Measurements from ENCODE around the gene NKAIN1. TPM values are rescaled to one million over a fixed set of nuclear protein-coding genes. Genes with fewer than 3 reads are reported as not detected.
A peak's percentile ranks its signal among the peaks of the same experiment; 100 is the strongest.

NKAIN1 gene
- total and polyA plus RNA-seq, 4 experiments from 2014 or later, result not detected

GRCh38 chr1:31224068-31224467 lies 15.6 kb downstream of the NKAIN1 start:
- POLR2A ChIA-PET (ENCODE audit: partially characterized antibody), result no interaction called here
- no peak overlapping the region for H3K4me3 Mint-ChIP-seq
- H3K4me1 Mint-ChIP-seq, result no peaks in the 10 kb centered on the region
- Histone ChIP-seq H3K27ac (ENCODE audit: low read depth, low read length) (no peak overlapping the region), H3K27me3 (ENCODE audit: insufficient read depth, low read length) (no peaks in the 10 kb centered on the region), H3K4me1 (ENCODE audit: insufficient read depth, low read length) (no peaks in the 10 kb centered on the region), H3K9me3 (ENCODE audit: control insufficient read depth in 1 of 2, low read length in 2 of 2) (no peaks in the 10 kb centered on the region), H3K4me3 (ENCODE audit: low read length in 2 of 2) (no peak overlapping the region), H3K36me3 (ENCODE audit: insufficient read depth, low read length) (no peaks in the 10 kb centered on the region)
- H3K36me3 Mint-ChIP-seq, result no peaks in the 10 kb centered on the region
- intact Hi-C loops (cut with micrococcal nuclease), result no loop called here
- CTCF ChIA-PET (ENCODE audit: partially characterized antibody), result interaction anchor here (0.6 to 1.2 kb wide), 2 partner anchors 43 to 60 kb away, joined by 3 read pairs; no protein-coding TSS in a partner anchor
- DNase-seq, result no peak
- peaks cover 0 to 2% (median 0%) of the 10 kb centered on the region in 8 donors for H3K9me3 Mint-ChIP-seq
- H3K27me3 Mint-ChIP-seq, result peaks cover 7 to 8% of the 10 kb centered on the region in 2 donors
- H3K27ac Mint-ChIP-seq, result no peak overlapping the region

GRCh38 chr1:31222176-31222575 lies 17.5 kb downstream of the NKAIN1 start:
- H3K27me3 ChIP-seq (ENCODE audit: insufficient read depth, low read length), result no peaks in the 10 kb centered on the region
- intact Hi-C loops (cut with micrococcal nuclease), result no loop called here
- no peaks in the 10 kb centered on the region for H3K36me3 ChIP-seq (ENCODE audit: insufficient read depth, low read length)
- ChIA-PET POLR2A (ENCODE audit: partially characterized antibody) (no interaction called here), CTCF (ENCODE audit: partially characterized antibody) (no interaction called here)
- H3K27ac ChIP-seq (ENCODE audit: low read depth, low read length), result no peak overlapping the region
- H3K4me3 Mint-ChIP-seq, result no peak overlapping the region
- no peak overlapping the region for H3K4me3 ChIP-seq (ENCODE audit: low read length in 2 of 2)
- peaks cover 6 to 7% of the 10 kb centered on the region in 2 donors for H3K27me3 Mint-ChIP-seq
- no peaks in the 10 kb centered on the region for H3K9me3 ChIP-seq (ENCODE audit: control insufficient read depth in 1 of 2, low read length in 2 of 2)
- no peak overlapping the region for H3K27ac Mint-ChIP-seq
- H3K4me1 Mint-ChIP-seq, result no peaks in the 10 kb centered on the region
- H3K4me1 ChIP-seq (ENCODE audit: insufficient read depth, low read length), result no peaks in the 10 kb centered on the region
- H3K9me3 Mint-ChIP-seq, result peaks cover 0 to 2% (median 0%) of the 10 kb centered on the region in 8 donors
- no peak for DNase-seq
- no peaks in the 10 kb centered on the region for H3K36me3 Mint-ChIP-seq

DNA sequence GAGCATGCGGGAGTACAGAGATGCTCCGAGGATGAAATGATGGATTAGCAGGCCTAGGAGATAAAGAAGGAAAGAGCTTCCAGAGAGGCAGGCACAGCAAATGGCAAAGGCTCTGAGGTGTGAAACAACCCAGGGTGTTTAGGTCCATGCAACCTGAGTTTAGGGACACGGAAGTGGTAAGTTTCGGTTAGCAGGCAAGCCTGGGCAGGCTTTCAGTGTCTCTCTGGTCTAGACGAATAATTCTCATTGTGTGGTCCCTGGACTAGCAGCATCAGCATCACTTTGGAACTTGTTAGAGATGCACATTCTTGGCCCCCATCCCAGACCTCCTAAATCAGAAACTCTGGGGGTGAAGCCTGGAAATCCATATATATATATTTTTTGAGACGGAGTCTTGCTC lies 18.6 kb downstream of the NKAIN1 start:
- H3K27ac Mint-ChIP-seq, result no peak overlapping the region
- no peak overlapping the region for H3K27ac ChIP-seq (ENCODE audit: low read depth, low read length)
- H3K36me3 Mint-ChIP-seq, result no peaks in the 10 kb centered on the region
- H3K4me3 ChIP-seq (ENCODE audit: low read length in 2 of 2), result no peak overlapping the region
- H3K4me1 ChIP-seq (ENCODE audit: insufficient read depth, low read length), result no peaks in the 10 kb centered on the region
- no peak overlapping the region for H3K4me3 Mint-ChIP-seq
- no peaks in the 10 kb centered on the region for H3K9me3 ChIP-seq (ENCODE audit: control insufficient read depth in 1 of 2, low read length in 2 of 2)
- peaks cover 6 to 7% of the 10 kb centered on the region in 2 donors for H3K27me3 Mint-ChIP-seq
- peaks cover 0 to 2% (median 0%) of the 10 kb centered on the region in 8 donors for H3K9me3 Mint-ChIP-seq
- H3K36me3 ChIP-seq (ENCODE audit: insufficient read depth, low read length), result no peaks in the 10 kb centered on the region
- no peaks in the 10 kb centered on the region for H3K27me3 ChIP-seq (ENCODE audit: insufficient read depth, low read length)
- ChIA-PET POLR2A (ENCODE audit: partially characterized antibody) (no interaction called here), CTCF (ENCODE audit: partially characterized antibody) (no interaction called here)
- intact Hi-C loops (cut with micrococcal nuclease), result no loop called here
- DNase-seq, result no peak
- H3K4me1 Mint-ChIP-seq, result no peaks in the 10 kb centered on the region

DNA sequence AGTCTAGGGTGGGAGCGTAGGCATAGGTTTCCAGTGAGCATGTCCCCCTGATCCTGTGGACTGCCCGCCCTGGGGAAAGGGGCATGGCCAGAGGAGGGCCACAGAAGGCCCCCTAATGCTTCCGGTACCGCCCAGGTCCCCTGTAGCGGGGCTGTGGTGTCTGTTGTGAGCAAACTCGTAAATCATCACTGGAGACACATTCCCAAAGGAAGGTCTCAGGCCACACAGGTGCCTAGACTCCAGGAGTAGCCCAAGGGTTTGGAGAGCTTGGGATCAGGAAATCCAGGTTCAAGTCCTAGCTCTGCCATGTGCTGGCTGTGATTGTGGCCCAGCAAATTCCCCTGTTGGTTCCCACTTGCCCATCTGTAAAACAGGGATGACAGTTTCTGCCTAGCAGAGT lies 20.2 kb downstream of the NKAIN1 start:
- Histone ChIP-seq H3K36me3 (ENCODE audit: insufficient read depth, low read length) (no peaks in the 10 kb centered on the region), H3K4me3 (ENCODE audit: low read length in 2 of 2) (no peak overlapping the region), H3K4me1 (ENCODE audit: insufficient read depth, low read length) (no peaks in the 10 kb centered on the region), H3K9me3 (ENCODE audit: control insufficient read depth in 1 of 2, low read length in 2 of 2) (no peaks in the 10 kb centered on the region), H3K27ac (ENCODE audit: low read depth, low read length) (no peak overlapping the region), H3K27me3 (ENCODE audit: insufficient read depth, low read length) (no peaks in the 10 kb centered on the region)
- H3K4me3 Mint-ChIP-seq, result no peak overlapping the region
- no peaks in the 10 kb centered on the region for H3K4me1 Mint-ChIP-seq
- H3K27me3 Mint-ChIP-seq, result peaks cover 6 to 8% of the 10 kb centered on the region in 2 donors
- POLR2A ChIA-PET (ENCODE audit: partially characterized antibody), result no interaction called here
- no peak for DNase-seq
- CTCF ChIA-PET (ENCODE audit: partially characterized antibody), result no interaction called here
- peaks cover 0 to 2% (median 0%) of the 10 kb centered on the region in 8 donors for H3K9me3 Mint-ChIP-seq
- H3K36me3 Mint-ChIP-seq, result no peaks in the 10 kb centered on the region
- no peak overlapping the region for H3K27ac Mint-ChIP-seq
- intact Hi-C loops (cut with micrococcal nuclease), result no loop called here

GRCh38 chr1:31218705-31219104 lies 21.0 kb downstream of the NKAIN1 start:
- Histone ChIP-seq H3K27me3 (ENCODE audit: insufficient read depth, low read length) (no peaks in the 10 kb centered on the region), H3K4me1 (ENCODE audit: insufficient read depth, low read length) (no peaks in the 10 kb centered on the region), H3K4me3 (ENCODE audit: low read length in 2 of 2) (no peak overlapping the region), H3K9me3 (ENCODE audit: control insufficient read depth in 1 of 2, low read length in 2 of 2) (no peaks in the 10 kb centered on the region), H3K27ac (ENCODE audit: low read depth, low read length) (no peak overlapping the region), H3K36me3 (ENCODE audit: insufficient read depth, low read length) (no peaks in the 10 kb centered on the region)
- Mint-ChIP-seq H3K27ac (no peak overlapping the region), H3K9me3 (peaks cover 0 to 2% (median 0%) of the 10 kb centered on the region in 8 donors), H3K4me1 (no peaks in the 10 kb centered on the region), H3K4me3 (no peak overlapping the region), H3K27me3 (peaks cover 5 to 9% of the 10 kb centered on the region in 2 donors), H3K36me3 (no peaks in the 10 kb centered on the region)
- ChIA-PET CTCF (ENCODE audit: partially characterized antibody) (no interaction called here), POLR2A (ENCODE audit: partially characterized antibody) (no interaction called here)
- intact Hi-C loops (cut with micrococcal nuclease), result no loop called here
- DNase-seq, result no peak

- Mint-ChIP-seq H3K27ac (no peak overlapping the region), H3K9me3 (peaks cover 0 to 12% (median 6%) of the 10 kb centered on the region in 8 donors), H3K27me3 (peaks cover 3 to 10% of the 10 kb centered on the region in 2 donors), H3K36me3 (peaks cover 0 to 2% of the 10 kb centered on the region in 2 donors), H3K4me3 (peak overlapping the region in 1 of 8 donors; percentile 27), H3K4me1 (no peaks in the 10 kb centered on the region)
- no peaks in the 10 kb centered on the region for H3K36me3 ChIP-seq (ENCODE audit: insufficient read depth, low read length)
- H3K27ac ChIP-seq (ENCODE audit: low read depth, low read length), result no peak overlapping the region
- no peak overlapping the region for H3K4me3 ChIP-seq (ENCODE audit: low read length in 2 of 2)
- ChIA-PET CTCF (ENCODE audit: partially characterized antibody) (no interaction called here), POLR2A (ENCODE audit: partially characterized antibody) (no interaction called here)
- no peaks in the 10 kb centered on the region for H3K4me1 ChIP-seq (ENCODE audit: insufficient read depth, low read length)
- no peak for DNase-seq
- H3K27me3 ChIP-seq (ENCODE audit: insufficient read depth, low read length), result no peaks in the 10 kb centered on the region
- intact Hi-C loops (cut with micrococcal nuclease), result no loop called here
- no peaks in the 10 kb centered on the region for H3K9me3 ChIP-seq (ENCODE audit: control insufficient read depth in 1 of 2, low read length in 2 of 2)
These were observed 23.7 kb downstream of the NKAIN1 start for GRCh38 chr1:31216016-31216415.

DNA sequence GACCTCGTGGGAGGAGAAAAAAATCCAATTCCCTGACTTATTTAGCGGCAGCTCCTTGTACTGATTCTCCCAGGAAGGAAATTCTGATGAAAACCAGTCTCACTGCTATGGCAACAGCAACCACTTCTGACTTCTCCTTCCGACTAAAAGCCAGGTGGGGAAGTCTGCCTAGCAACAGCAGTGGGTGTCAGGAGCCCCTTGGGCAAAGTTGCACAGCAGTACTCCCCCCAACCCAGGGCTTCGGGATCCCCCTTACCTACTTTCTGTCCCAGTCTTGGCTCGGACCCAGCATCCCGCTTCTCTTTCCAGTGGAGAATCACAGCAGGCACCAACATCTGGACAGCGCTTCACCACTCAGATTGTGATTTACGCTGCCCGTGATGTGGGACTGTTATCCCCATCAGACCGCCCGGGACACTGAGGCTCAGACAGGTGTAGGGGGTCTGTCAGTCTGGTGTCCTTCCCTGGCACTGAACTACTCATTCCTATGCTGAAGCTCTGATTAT lies 24.6 kb downstream of the NKAIN1 start:
- Mint-ChIP-seq H3K36me3 (peaks cover 0 to 4% of the 10 kb centered on the region in 2 donors), H3K4me1 (no peaks in the 10 kb centered on the region), H3K4me3 (no peak overlapping the region), H3K27ac (no peak overlapping the region), H3K27me3 (peaks cover 3 to 7% of the 10 kb centered on the region in 2 donors), H3K9me3 (peaks cover 0 to 19% (median 12%) of the 10 kb centered on the region in 8 donors)
- intact Hi-C loops (cut with micrococcal nuclease), result no loop called here
- POLR2A ChIA-PET (ENCODE audit: partially characterized antibody), result no interaction called here
- H3K4me1 ChIP-seq (ENCODE audit: insufficient read depth, low read length), result no peaks in the 10 kb centered on the region
- no peak overlapping the region for H3K27ac ChIP-seq (ENCODE audit: low read depth, low read length)
- H3K36me3 ChIP-seq (ENCODE audit: insufficient read depth, low read length), result no peaks in the 10 kb centered on the region
- H3K4me3 ChIP-seq (ENCODE audit: low read length in 2 of 2), result no peak overlapping the region
- H3K9me3 ChIP-seq (ENCODE audit: control insufficient read depth in 1 of 2, low read length in 2 of 2), result no peaks in the 10 kb centered on the region
- CTCF ChIA-PET (ENCODE audit: partially characterized antibody), result no interaction called here
- H3K27me3 ChIP-seq (ENCODE audit: insufficient read depth, low read length), result no peaks in the 10 kb centered on the region
- no peak for DNase-seq

All from CD4-positive, alpha-beta memory T cell (primary cell).